Measurements from ENCODE around the gene ANKS3.

ANKS3 gene

DNA sequence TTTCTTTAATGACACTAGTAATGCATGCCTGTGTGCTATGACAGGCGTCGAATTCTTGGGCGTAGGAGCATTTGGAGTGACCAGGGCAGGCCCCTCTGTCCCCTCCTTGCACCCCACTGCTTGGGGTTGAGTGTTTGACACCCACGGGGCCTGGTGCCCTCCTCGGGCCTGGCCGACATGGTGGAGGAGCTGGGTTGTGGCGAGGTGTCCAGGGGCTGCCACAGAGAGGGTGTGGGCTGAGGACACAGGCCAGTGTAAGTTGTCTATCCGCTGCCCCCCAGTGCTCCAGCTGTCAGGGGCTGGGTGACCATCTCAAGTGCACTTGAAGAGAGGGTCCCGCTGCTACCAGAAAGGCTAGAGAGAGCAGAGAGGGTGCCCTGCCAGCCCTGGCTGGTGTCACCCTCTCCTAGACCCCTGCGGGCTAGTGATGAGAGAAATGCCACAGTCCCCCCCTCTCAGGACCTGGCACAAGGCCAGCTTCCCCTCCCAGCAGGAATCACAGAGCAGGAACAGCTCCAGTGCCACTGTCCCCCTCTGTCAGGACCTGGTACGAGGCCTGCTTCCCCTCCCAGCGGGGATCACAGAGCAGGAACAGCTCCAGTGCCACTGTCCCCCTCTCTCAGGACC is 79.0 kb downstream of the ANKS3 start:
- TF ChIP-seq, protein P1, sequence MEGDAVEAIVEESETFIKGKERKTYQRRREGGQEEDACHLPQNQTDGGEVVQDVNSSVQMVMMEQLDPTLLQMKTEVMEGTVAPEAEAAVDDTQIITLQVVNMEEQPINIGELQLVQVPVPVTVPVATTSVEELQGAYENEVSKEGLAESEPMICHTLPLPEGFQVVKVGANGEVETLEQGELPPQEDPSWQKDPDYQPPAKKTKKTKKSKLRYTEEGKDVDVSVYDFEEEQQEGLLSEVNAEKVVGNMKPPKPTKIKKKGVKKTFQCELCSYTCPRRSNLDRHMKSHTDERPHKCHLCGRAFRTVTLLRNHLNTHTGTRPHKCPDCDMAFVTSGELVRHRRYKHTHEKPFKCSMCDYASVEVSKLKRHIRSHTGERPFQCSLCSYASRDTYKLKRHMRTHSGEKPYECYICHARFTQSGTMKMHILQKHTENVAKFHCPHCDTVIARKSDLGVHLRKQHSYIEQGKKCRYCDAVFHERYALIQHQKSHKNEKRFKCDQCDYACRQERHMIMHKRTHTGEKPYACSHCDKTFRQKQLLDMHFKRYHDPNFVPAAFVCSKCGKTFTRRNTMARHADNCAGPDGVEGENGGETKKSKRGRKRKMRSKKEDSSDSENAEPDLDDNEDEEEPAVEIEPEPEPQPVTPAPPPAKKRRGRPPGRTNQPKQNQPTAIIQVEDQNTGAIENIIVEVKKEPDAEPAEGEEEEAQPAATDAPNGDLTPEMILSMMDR (IDR thresholded peaks at IDR 0.05), result no peak

- TF ChIP-seq, protein P1 (IDR thresholded peaks at IDR 0.05), result no peak
Measured at GRCh38 chr16:4654011-4654963, 79.8 kb downstream of the ANKS3 start.

DNA sequence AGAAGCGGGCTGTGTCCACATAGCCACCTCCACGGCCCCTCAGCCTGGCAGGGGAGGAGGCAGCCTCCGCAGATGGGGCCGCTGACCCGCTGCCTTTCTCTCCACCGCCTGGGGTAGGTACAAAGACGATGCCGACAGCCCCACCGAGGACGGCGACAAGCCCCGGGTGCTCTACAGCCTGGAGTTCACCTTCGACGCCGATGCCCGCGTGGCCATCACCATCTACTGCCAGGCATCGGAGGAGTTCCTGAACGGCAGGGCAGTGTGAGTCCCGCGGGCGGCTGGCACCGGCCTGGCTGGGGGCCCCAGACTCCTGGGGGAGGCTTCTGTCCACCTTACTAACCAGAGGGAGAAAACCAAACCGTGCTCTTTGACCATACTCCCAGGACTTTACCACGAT is 81.5 kb downstream of the ANKS3 start:
- TF ChIP-seq, protein P1 (IDR thresholded peaks at IDR 0.05), result no peak

DNA sequence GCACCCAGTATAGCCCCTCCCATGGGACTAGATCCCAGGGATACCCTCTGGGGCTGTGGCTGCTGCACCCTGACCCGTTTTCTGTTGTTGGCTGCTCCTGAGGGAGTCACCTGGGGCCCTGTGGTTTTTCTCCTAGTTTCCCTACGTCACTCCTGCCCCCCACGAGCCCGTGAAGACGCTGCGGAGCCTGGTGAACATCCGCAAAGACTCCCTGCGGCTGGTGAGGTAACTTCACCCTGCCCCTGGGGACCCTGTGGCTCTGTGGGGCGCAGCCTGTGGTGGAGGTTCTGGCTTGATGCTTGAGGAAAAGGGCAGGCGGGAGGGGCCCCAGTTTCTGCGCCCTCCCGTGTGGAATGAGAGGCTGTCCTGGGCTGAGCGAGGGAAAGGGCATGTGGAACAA is 82.2 kb downstream of the ANKS3 start:
- TF ChIP-seq, protein P1 (IDR thresholded peaks at IDR 0.05), result no peak

DNA sequence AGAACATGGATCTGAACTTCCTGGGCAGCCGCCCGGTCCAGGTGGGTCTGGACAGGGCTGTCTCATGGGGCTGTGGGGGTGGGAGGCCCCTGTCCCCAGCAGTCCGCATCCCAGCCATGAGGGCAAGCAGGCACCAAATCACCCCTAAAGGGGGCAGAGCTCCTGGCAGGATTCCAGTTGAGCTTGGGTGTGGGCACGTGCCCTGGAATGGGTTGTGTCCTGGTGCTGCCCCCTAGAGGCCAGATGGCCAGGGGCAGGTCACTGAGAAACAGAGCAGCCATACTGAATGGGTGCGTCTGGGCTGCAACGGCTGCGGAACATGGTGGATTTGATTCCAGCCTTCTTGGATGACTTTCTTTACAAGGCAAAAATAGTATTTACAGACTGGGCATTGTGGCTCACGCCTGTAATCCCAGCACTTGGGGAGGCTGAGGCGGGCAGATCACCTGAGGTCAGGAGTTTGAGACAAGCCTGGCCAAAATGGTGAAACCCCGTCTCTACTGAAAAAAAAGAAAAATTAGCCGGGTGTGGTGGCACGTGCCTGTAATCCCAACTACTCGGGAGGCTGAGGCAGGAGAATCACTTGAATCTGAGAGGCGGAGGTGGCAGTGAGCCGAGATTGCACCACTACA is 83.5 kb downstream of the ANKS3 start:
- TF ChIP-seq, protein P1 (IDR thresholded peaks at IDR 0.05), result peak; percentile 93

DNA sequence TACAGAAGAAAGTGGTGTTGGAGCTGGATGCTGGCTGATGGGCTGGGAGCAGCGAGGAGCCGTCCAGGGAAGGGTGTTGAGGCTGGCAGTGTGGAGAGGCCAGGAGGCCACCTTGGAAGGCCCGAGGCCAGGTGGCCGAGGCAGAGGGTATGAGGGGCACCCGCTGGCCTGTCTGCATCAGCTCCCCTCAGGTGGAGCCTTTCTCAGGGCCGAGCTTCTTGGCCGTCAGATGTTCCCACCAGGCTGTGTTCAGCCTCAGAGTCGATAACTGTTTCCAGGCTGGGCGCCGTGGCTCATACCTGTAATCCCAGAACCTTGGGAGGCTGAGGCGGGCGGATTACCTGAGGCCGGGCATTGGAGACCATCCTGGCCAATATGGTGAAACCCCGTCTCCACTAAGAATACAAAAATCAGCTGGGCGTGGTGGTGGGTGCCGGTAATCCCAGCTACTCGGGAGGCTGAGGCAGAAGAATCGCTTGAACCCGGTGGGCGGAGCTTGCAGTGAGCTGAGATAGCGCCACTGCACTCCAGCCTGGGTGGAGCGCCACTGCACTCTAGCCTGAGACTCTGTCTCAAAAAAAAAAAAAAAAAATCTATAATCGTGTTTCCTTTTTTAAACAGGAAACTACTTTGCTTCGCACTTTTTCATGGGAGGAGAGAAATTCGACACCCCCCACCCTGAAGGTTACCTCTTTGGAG is 84.2 kb downstream of the ANKS3 start:
- TF ChIP-seq, protein P1 (IDR thresholded peaks at IDR 0.05), result no peak

- TF ChIP-seq, protein P1 (IDR thresholded peaks at IDR 0.05), result no peak
Measured at GRCh38 chr16:4648917-4649316, 85.2 kb downstream of the ANKS3 start.
